Gastroesophageal sphincter (tissue), 3 donors: ENCODE results near the gene AEBP1.

Experiments used
- EP300 ChIP-seq: sonication (generic); formaldehyde crosslinking; IDR thresholded peaks from one replicate; pipeline ENCODE4 v1.6.1; 2017; ENCODE audit warnings: antibody characterized with exemption, mild to moderate bottlenecking
- POLR2AphosphoS5 ChIP-seq: sonication (generic); formaldehyde crosslinking; IDR thresholded peaks from one replicate; pipeline ENCODE4 v1.6.1; 2017; ENCODE audit warnings: antibody characterized with exemption
- TF ChIP-seq, protein P1 (sequence below), 4 experiments: fragments of 200-600 bp in 2 of 4; fragments of 450-650 bp in 2 of 4; sonication (generic) in 1 of 4; IDR thresholded peaks; one replicate each; pipeline ENCODE4 v1.5.1; 2017 to 2019; ENCODE audit warnings: antibody characterized with exemption in 4 of 4, mild to moderate bottlenecking in 2 of 4, moderate library complexity in 2 of 4

DNA sequence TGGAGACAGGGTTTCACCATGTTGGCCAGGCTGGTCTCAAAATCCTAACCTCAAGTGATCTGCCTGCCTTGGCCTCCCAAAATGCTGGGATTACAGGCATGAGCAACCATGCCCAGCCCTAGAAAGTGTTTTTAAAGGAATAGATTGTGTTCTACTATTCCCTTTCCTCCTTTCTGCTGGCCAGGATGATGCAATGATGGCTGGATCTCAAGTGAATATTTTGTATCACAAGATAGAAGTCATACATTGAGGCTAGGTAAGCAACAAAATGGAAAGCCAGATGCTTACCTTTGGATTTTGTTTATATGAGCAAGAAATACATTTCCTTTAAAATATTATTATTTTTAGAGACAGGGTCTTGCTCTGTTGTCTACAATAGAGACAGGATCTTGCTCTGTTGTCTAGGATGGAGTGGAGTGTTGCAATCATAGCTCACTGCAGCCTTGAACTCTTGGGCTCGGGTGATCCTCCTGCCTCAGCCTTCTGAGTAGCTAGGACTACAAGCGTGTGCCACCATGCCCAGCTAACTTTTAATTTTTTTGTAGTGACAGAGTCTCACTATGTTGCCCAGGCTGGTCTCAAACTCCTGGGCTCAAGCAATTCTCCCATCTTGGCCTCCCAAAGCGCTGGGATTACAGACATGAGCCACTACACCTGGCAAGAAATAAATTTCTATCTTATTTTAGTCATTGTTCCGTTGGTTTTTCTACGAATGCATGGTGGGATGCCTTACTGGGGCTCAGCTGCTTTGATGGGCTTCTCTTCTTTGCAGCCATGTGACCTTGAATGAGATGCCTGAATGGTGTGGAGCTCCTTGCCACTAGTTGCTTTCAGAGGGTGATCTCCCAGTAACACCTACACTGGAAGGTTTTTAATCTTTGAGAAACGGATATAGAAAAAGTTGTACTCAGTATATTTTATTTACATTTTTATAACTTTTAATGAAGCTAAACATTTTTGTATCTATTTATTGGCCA lies 5.8 kb upstream of the AEBP1 start:
- TF ChIP-seq EP300: no peak
- TF ChIP-seq, protein P1, sequence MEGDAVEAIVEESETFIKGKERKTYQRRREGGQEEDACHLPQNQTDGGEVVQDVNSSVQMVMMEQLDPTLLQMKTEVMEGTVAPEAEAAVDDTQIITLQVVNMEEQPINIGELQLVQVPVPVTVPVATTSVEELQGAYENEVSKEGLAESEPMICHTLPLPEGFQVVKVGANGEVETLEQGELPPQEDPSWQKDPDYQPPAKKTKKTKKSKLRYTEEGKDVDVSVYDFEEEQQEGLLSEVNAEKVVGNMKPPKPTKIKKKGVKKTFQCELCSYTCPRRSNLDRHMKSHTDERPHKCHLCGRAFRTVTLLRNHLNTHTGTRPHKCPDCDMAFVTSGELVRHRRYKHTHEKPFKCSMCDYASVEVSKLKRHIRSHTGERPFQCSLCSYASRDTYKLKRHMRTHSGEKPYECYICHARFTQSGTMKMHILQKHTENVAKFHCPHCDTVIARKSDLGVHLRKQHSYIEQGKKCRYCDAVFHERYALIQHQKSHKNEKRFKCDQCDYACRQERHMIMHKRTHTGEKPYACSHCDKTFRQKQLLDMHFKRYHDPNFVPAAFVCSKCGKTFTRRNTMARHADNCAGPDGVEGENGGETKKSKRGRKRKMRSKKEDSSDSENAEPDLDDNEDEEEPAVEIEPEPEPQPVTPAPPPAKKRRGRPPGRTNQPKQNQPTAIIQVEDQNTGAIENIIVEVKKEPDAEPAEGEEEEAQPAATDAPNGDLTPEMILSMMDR (IDR thresholded peaks at IDR 0.05): no peak
- TF ChIP-seq POLR2AphosphoS5: no peak
